ENCODE measurements around the gene POLR1A. TPM values are rescaled to one million over a fixed set of nuclear protein-coding genes. Genes with fewer than 3 reads are reported as not detected.

The POLR1A gene
- total and polyA plus RNA-seq, 2 donors (not counting 3 experiments of a cell fraction or from before 2014, with no cell fraction given): 7.6 to 40.7 TPM

DNA sequence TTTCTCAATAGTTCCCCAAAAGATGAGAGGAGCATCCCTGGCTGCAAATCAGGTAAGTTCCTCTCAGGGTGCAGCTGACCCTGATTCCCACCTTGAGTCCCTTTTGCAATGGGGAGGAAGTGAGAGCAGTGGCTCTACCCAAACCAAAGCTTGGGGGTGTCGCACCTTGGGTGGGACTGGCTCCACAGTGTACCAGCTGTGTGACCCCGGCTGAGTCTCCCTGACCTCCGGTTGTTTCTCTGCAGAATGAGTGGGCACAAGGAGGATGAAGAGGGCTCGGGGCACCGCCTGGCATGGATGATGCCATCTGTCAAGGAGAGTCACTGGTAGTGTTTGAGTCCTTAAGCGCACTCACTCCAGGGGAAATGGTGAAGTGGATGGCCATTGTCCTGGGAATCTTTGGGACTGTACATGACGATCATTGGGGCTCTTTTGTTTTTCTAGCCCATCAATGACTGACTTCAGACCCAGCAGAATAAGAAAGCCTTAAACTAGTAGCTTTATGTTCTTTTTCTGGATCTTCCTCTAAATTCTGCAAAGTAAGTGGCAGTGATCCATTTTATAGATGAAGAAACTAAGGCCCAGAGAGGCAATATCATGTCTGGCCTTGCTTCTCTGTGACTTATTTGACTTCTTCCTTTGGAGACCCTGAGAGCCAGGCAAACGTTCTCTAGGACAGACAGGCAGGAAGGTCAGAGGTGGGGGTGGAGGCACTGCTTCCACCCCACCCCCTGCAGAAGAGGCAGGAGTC, 110.6 kb downstream of the POLR1A start:
- Histone ChIP-seq H3K9me3 (replicated peaks; ENCODE audit: control insufficient read depth, insufficient read depth, low read length) (no peaks in the 10 kb centered on the region), H3K79me2 (ENCODE audit: control insufficient read depth, insufficient read depth, low read length) (no peaks in the 10 kb centered on the region), H4K20me1 (replicated peaks; ENCODE audit: control insufficient read depth, extremely low read depth, insufficient read depth, low read length) (no peaks in the 10 kb centered on the region), H3K9me1 (replicated peaks; ENCODE audit: control insufficient read depth, extremely low read depth, insufficient read depth, low read length) (no peaks in the 10 kb centered on the region), H3K9ac (replicated peaks; ENCODE audit: extremely low read depth, insufficient read depth, low read length) (no peak overlapping the region), H3K27me3 (ENCODE audit: control insufficient read depth in 2 of 2, insufficient read depth in 2 of 2, low read length in 2 of 2) (no peaks in the 10 kb centered on the region), H3K4me1 (ENCODE audit: control insufficient read depth, extremely low read depth, insufficient read depth, low read length) (peaks cover 3% of the 10 kb centered on the region), H3K36me3 (ENCODE audit: control insufficient read depth in 2 of 2, extremely low read depth in 1 of 2, insufficient read depth in 2 of 2, low read length in 2 of 2) (no peaks in the 10 kb centered on the region), H3K27ac (ENCODE audit: insufficient read depth, low read depth, low read length) (no peak overlapping the region), H2AFZ (ENCODE audit: low read depth, low read length) (no peak overlapping the region), H3K4me2 (ENCODE audit: insufficient read depth, low read length) (no peak overlapping the region), H3K4me3 (replicated peaks in 1 of 3; ENCODE audit: insufficient read depth in 1 of 3, low read depth in 1 of 3, low read length in 3 of 3) (no peak overlapping the region)
- POLR2A ChIA-PET: no interaction called here
- TF ChIP-seq EZH2 (IDR thresholded peaks at IDR 0.05; ENCODE audit: borderline replicate concordance, low read depth, low read length, severe bottlenecking) (no peak), CTCF (IDR thresholded peaks at IDR 0.05; ENCODE audit: extremely low read depth in 1 of 2, insufficient read depth in 1 of 2, low read depth in 1 of 2, low read length in 2 of 2) (no peak), POLR2AphosphoS5 (IDR thresholded peaks at IDR 0.05; ENCODE audit: insufficient read depth, low read depth, low read length) (no peak), MAX (IDR thresholded peaks at IDR 0.05; ENCODE audit: insufficient read depth, insufficient read length) (no peak), FOS (IDR thresholded peaks at IDR 0.05; ENCODE audit: borderline replicate concordance, insufficient read depth, low read length) (no peak), GATA2 (IDR thresholded peaks at IDR 0.05; ENCODE audit: insufficient read depth, insufficient read length, low read depth, low read length) (no peak), JUN (IDR thresholded peaks at IDR 0.05; ENCODE audit: borderline replicate concordance, insufficient read depth, insufficient read length, low read depth) (no peak), POLR2A (IDR thresholded peaks at IDR 0.05; ENCODE audit: low read depth, low read length) (no peak), MYC (IDR thresholded peaks at IDR 0.05; ENCODE audit: low read depth, low read length) (no peak)
- BruUV-seq (replicated peaks): no TSS peak
- intact Hi-C loops (cut with micrococcal nuclease) (no loop called here), dilution Hi-C loops (cut with MboI; ENCODE audit: extremely low pct_ligation_motif_present, low sequenced_read_pairs) (no loop called here)
- DNase-seq (ENCODE audit: low read depth, low spot score): no peak
- CTCF ChIA-PET: no interaction called here
- no peak for FAIRE-seq

Measured in endothelial cell of umbilical vein (primary cell).